Fibroblast of peridontal ligament (primary cell): ENCODE results near the gene RMDN3.
A peak's percentile ranks its signal among the peaks of the same experiment; 100 is the strongest.

Experiments used
- DNase-seq: peaks from one replicate; pipeline ENCODE4 v3.0.0-alpha.2; 2010; ENCODE audit errors: extremely low read depth

Gene RMDN3, protein sequence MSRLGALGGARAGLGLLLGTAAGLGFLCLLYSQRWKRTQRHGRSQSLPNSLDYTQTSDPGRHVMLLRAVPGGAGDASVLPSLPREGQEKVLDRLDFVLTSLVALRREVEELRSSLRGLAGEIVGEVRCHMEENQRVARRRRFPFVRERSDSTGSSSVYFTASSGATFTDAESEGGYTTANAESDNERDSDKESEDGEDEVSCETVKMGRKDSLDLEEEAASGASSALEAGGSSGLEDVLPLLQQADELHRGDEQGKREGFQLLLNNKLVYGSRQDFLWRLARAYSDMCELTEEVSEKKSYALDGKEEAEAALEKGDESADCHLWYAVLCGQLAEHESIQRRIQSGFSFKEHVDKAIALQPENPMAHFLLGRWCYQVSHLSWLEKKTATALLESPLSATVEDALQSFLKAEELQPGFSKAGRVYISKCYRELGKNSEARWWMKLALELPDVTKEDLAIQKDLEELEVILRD

DNA sequence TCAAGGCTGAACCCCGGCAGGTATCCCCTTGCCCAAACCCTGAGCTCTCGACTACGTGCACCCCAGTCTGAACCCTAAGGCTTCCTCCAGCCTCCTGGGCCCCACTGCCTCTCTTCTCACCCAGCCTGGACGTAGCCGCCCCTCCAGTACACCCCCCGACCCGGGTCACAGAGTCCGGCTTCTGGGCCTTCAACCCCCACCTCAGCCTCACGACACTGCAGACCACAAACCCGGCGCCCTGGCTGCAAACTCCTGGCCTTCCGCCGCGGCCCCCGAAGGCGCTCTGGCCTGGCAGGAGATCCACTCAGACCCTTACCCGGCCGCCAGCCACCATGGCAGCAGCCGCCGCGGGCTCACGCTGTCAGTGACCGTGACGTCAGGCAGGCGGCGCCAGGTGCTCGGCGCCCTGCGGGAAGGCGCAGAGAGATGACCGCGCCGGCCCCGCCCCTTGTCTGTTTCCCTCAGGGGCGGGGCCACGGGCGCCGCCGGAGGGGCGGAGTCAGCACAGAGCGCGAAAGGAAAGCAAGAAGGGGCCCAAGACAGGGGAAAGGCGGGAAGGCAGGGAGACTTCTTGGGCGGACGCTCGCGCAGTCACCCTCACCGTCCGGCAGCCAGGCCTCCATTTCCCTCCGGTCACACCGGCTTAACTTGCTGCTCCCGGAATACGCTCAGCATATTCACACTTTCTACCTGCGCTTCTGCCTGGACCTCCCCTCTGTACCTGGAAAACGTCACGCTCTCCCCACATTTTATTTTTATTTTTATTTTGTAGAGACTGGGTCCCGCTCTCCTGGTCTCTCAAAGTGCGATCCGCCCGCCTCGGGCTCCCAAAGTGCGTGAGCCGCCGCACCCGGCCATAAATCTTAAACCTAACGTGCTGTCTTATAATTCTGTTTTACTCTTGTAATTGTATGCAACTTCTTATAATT is at the start of gene RMDN3:
TSS of gene RMDN3 (minus strand) at position 372 of the 929 bp plus-strand sequence. CDS start 471 bp downstream, outside the sequence.
- DNase-seq = peak; percentile 86

DNA sequence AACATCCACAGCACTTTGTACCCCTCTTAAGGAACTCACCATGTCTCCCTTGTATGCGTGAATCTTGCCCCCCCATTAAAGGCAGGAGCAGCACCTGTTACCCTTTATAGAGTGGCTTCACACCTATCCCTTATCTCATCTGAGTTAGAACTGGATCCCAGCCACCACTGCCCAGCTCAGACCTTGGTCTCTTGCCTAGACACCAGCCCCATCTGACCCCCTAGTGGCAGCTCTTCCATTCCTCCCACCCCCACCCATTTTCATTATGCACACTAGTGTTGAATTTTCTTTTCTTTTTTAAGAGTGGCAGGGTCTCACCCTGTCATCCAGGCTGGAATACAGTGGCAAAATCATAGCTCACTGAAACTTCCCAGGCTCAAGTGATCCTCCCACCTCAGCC is 48.6 kb upstream of the RMDN3 start:
- no peak for DNase-seq

DNA sequence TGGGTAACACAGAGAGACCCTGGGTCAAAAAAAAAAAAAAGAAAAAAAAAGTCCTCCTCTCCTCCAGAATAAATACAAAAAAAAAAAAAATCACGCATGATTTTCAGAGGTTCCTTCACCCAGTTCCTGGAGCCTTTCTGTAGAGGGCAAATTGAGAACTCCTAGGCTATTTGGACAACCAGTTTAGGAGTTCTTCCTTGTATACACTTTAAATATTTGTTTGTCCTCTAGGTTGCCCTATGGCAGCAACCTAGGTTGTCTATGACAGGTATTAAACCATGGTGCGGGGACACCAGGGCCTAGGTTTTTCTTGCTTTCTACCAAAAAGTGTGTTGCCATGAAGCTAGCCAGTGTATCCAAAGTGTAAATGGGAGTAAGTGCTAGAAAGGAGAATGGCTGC is 48.0 kb upstream of the RMDN3 start:
- DNase-seq = no peak

DNA sequence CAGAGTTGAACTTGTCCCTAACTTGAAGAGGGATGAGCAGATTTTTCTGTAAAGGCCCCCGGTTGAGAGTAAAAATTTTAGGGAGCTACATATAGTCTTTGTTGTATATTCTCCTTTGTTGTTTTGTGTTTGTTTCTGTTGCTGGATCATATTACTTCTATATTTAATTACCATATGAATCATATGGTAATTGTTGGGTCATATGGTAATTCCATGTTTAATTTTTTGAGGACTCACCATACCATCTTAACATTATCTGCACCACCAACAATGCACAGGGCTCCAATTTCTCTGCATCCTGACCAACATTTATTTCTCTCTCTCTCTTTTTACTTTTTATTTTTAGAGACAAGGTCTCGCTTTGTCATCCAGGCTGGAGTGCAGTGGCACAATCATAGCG is 44.5 kb upstream of the RMDN3 start:
- DNase-seq = no peak

DNA sequence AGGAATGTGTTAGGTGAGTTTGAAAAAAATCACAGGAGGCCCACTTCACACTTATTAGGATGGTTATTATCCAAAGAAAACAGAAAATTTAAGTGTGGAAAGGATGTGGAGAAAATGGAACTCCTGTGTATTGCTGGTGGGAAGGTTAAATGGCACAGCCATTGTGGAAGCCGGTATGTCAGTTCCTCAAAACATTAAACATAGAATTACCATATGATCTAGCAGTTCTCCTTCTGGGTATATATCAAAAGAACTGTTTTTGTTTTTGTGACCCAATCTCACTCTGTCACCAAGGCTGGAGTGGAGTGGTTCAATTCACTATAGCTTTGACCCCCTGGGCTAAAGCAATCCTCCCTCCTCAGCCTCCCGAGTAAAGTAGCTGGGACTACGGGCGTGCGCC is 41.5 kb upstream of the RMDN3 start:
- DNase-seq = no peak

DNA sequence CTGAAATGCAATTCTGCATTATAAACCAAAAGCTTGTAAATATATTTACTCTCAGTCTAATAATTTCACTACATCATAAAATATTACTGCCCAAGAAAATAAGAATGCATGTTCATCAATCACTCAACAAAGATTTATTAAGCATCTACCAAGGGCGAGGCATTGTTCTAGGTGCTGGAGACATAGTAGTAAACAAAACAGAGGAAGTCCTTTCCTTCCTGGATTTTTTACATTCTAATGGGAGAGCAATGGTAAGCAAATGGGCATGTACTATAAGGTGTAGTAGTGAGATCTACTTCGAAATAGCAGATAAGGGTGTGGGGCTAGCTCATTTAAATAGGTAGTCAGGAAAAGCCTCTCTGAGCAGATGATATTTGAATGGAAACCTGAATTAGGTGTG is 41.0 kb upstream of the RMDN3 start:
- DNase-seq = no peak

DNA sequence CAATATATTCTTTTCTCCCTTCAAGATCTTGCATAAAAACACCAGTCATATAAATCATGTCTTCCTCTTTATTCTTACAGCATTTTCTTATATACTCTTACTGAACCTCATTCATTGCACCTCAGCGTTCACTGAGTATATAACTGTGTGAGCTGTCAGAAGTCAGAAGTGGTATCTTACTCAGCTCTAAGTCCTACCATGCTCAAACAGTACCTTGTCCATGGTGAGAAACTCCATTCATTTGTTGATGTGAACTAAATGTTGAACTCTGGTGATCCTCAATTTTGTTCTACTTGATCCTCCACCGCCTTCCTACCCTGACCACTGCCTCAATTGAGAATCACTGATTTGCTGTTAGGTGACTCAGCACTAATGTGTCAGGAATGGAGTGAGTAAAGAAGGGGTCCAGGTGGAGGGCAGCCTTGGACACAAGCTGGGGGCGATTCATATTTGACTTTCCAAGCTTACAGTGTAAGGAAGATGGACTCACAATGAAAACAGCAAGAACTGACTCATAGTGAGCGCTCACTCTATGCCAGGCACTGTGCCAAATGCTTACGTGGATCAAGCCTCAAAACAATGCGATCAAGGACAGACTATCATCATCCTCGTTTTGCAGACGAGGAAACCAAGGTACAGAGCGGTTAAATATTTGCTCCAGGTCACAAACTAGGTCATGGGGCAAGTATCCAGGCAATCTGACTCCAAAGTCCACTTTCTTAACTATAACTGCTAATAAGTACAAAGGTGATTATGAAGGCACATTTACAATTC is 38.3 kb upstream of the RMDN3 start:
- peak; percentile 92 for DNase-seq

DNA sequence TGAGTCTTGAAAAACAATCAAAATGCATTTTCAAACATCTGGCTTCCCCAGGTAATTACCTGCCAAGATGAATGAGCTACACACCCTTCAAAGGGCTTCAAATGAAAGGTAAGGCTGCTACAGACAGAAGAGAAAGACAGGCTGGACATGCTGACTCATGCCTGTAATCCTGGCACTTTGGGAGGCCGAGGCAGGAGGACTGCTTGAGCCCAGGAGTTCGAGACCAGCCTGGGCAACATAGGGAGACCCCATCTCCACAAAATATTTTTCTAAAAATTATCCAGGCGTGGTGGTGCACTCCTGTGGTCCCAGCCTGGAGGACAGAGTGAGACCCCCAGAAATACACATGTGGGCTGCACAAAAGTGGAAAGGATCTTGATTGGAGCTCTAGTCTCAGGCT is 37.3 kb upstream of the RMDN3 start:
- no peak for DNase-seq

DNA sequence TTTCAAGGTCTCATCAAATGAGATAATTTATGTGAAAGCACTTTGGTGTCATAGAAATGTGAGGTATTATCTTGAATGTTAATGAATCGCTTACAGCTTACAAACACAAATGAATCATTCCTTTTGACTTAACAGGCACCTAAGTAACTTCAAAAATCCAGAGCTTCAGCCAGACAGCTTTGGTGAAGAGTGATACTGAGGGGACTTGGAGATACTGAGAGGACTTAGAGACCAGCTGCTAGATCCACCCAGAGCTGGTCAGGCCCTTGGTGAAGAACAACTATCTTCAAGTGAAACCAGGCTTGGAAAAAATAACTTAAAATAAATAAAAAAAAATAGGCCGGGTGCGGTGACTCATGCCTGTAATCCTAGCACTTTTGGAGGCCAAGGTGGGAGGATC is 35.7 kb upstream of the RMDN3 start:
- peak; percentile 24 for DNase-seq

DNA sequence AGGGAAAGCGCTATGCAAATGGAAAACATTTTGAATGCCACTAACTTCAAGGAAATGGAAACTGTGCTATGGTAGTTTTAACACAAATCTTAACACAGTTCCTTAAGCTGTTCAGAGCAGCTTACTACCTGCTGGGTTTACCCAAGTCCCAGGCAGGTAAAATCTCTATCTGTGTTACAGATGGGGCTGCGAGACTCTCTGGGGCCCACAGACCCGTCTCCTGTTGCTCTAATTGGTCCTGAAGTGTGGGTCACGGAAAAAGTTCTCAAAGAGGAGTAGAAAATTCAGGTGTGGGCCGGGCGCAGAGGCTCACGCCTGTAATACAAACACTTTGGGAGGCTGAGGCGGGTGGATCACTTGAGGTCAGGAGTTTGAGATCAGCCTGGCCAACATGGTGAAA is 34.9 kb upstream of the RMDN3 start:
- DNase-seq = no peak

DNA sequence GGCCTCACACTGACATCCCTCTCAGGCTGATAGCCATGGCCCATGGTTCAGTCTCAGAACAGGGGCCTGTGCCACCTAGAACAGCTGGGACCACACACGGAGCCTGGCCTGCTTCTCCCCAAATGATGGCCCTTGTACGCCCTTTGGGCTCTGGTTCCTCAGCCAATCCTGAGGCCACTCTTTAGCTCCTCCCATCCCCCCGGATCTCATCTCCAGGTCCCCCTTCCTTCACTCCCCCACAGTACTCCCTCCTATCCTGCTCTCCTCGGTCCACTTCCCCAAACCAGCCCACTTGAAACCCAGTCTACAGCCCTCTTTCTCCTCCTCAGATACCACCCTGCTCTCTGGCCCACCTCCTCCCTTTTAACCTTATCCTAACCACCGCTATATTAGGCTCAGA is 34.1 kb upstream of the RMDN3 start:
- DNase-seq = no peak

DNA sequence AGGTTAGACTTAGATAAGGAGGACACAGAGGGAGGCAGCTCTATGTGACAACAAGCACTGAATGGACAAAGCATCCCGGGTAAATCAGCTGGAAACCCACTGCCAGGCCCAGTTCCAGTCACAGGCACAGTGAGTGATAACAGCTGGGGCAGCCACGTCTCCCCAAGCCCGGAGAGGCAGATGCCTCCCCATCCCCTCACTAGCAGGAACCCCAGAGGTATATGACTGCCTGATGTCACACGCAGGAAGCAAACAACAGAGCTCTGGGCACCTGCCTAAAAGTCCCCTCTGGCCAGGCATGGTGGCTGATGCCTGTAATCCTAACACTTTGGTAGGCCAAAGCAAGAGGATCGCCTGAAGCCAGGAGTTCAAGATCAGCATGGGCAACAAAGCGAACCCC is 32.9 kb upstream of the RMDN3 start:
- no peak for DNase-seq

DNA sequence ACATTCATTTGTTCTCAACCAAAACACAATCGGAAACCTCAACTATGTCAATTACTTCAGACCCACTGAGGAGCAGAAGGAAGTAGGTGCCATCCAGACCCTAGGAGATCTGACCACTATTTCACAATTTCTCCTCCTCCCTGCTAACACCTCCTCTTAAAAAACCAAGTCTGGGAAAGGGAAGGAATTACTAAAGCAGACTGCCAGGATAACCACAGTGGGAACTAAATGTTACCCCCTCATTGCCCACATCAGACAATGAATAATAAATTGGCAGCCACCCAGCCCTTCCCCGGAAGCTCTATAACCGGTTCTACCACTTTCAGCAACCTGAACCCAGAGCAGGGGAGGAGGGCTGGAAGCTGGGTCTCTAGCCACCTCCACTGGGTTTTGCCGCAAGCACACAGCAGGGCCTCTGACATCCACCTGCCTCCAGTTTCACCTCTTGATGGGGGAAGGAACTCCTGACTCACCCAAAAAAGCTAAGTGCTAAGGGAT is 32.3 kb upstream of the RMDN3 start:
- peak; percentile 61 for DNase-seq

DNA sequence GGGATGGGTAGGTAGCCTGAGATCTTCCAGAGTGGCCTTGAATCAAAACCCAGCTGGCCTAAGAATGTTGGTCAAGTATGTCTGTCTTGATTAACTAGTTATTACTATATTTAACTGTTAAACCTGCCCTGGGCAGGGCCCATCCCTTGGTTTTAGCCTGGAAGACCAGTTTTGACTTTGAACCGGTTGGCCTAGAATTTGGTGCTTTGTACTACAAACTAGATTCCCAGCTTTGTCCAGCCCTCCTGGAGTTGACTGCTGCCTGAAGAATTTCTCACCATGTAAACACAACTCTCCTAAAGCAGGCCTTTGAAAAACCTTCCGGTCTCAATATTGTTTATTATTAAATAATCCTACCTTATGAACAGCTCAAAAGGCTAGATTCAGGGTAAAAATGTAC is 30.8 kb upstream of the RMDN3 start:
- no peak for DNase-seq

DNA sequence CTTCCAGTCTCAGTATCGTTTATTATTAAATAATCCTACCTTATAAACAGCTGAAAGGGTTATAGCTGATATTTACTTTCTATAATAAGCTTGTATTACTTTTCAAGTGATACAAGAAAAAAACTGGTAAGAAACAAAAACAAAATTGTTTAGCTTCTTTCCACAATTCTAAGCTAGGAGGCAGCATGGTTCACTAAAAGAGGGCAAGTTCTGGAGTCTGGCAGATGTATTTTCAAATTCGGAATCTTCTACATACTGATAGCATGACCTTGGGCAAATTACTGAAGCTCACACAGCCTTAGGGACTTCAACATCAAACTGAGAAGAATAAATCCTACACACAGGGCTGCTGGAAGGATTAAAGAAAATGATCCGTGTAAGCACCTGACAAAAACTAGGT is 30.1 kb upstream of the RMDN3 start:
- DNase-seq = peak; percentile 9

DNA sequence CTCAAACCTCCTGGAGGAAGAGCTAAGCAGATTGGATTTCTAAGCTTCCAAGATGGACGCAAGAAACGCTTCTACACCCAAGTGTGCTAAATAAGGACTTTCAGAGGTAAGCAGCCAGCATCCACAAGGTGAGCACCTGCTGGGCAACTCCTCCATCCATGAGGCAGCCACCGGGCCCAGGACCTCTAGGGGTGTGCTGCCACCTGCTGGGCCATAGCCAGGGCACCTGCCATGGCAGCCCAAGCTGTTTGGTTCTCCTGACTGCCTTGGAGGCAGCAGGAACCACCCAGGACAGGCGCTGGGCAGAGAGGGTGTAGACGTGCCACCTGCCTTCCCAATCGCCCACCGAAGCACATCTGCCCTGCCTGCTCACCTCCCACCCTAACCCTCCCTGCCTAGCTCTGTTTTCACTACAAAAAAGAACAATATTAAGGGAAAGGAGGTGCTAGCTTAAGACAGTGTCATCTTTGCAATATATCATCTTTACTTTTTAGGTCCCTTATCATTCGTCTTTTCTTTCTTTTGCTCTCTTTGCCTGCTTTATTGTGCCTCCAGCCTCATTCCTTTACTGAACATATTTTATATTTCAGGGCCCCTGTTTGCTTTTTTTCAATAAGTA is 27.7 kb upstream of the RMDN3 start:
- DNase-seq = no peak

DNA sequence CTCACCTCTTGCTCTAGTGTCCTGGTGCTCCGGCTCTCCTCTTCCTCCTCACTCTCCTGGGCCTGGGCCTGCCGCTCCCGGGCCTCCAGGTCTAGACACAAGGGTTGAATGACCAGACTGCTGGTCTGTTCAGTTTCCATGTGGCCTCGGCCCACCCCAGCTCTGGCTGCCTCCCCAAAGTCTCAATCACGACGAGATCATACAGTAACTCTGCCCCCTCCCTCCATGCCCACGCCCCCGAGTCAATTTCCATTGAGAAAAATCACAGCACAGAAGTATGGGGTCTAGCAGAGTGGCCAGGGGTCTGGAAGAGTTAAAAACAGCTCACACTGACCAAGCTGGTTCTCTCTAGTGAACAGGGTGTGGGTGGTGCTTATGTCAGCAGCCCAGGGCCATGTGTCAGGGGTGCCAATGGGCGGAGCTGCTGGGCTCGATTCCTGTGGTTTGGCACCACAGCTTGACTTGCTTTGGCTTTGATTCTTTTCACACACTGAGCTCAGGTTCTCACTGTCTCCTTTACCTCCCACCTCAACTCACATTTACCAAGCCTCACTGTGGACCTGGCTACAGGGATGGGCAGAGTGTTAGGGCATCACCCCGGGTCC is 21.6 kb upstream of the RMDN3 start:
- peak; percentile 74 for DNase-seq

DNA sequence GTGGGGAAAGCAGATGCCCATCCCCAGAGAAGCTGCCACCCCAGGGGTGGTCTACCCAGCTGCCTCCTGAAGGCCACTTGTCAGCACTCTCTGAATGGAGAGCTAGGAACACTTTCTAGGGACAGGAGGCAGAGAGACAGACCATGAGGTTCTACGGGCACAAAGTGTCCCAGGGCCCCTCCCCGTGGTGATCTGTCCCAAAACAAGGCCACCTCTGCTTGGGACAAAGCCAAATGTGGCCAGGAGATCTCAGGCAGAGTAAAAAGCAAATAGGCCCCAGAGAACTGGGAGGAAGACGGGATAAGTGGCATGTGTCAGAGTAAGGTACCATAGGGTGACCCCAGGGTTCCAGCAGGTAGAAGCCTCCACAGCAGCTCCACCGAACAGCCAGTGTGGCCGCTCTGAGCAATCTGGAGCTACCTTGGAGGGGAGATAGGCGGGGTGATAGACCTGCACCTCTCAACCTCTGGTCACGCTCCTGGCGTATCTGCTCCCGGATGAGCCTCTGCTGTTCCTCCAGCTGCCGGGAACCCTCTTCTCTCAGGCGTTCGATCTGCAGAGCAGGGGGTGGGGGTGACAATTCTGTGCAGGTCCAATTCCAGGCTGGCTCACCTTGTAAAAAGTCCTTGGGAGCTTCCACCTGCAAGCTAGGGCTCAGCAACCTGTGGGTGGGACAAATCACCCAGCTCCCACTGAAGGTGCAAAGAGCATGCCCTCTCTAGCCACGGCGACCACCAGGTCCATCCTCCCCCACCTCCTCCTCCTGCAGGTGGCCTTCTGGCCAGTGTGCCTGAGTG is 20.9 kb upstream of the RMDN3 start:
- DNase-seq = no peak

DNA sequence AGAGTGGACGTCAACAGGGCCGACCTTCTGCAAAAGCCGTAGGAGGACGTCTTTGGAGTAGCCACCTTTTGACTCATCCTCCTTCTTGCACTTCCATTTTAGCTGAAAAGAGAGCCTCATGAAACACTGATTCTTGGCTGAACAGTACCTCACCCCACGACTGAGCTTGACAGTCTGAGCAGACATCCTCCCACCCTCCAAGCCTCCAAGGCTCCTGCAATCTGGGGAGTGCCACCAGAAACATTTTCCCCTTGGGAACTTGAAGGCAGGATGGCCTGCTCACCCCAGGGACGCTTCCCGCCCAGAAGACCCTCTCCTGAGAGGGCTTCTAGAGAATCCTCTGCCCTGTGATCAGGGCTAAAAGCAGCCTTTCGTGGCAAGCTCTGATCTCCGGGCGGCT is 20.0 kb upstream of the RMDN3 start:
- DNase-seq = no peak

DNA sequence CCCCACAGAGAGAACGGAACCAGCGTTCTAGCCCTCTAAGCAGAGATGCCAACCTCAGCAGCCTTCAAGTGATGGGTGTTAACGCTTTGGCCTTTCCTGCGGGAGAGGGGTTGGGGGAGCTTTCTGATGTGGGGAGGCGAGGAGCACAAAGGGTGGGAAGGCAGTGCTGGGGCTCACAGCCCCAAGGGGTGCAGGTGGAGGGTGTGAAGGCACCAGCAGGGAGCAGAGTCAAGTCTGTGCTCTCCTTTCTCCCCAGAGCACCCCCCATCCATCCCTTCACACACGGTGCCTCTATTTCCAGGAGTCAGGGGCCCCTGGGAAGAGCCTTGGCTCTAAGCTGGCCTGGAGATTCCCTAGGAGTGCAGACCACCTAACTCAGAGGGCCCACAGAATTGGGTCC is 18.8 kb upstream of the RMDN3 start:
- DNase-seq = no peak
